Liver (tissue), 3 donors: Measurements from ENCODE around the gene GATA1.

Experiments used
- ATF3 ChIP-seq: IDR thresholded peaks from 2 replicates; pipeline ENCODE4 v1.6.1; 2016; ENCODE audit warnings: antibody characterized with exemption
- CTCF ChIP-seq: fragments of 150-350 bp; IDR thresholded peaks from 2 replicates; pipeline ENCODE4 v1.5.1; 2017; ENCODE audit warnings: improper control_type of control experiment, low read depth, low read length; ENCODE audit not compliant: missing input control
- FOXA1 ChIP-seq: IDR thresholded peaks from 2 replicates; pipeline ENCODE4 v1.6.1; 2016; ENCODE audit warnings: antibody characterized with exemption
- GABPA ChIP-seq, 2 donors: IDR thresholded peaks in 1 of 2; conservative IDR thresholded peaks in 1 of 2; 2 replicates each; pipeline ENCODE4 v1.6.1; 2016; ENCODE audit warnings: antibody characterized with exemption in 2 of 2, mild to moderate bottlenecking in 1 of 2, moderate library complexity in 1 of 2
- HNF4A ChIP-seq, 2 donors: conservative IDR thresholded peaks; 2 replicates each; pipeline ENCODE4 v1.6.1; 2016; ENCODE audit warnings: antibody characterized with exemption in 2 of 2, mild to moderate bottlenecking in 2 of 2
- JUND ChIP-seq, 2 donors: IDR thresholded peaks; 2 replicates each; pipeline ENCODE4 v1.6.1; 2016; ENCODE audit warnings: antibody characterized with exemption in 2 of 2
- NR2F2 ChIP-seq: IDR thresholded peaks from 2 replicates; pipeline ENCODE4 v1.6.1; 2016; ENCODE audit warnings: antibody characterized with exemption
- RAD21 ChIP-seq, 2 donors: IDR thresholded peaks; 2 replicates each; pipeline ENCODE4 v1.6.1; 2016; ENCODE audit warnings: antibody characterized with exemption in 2 of 2, mild to moderate bottlenecking in 2 of 2
- TAF1 ChIP-seq: conservative IDR thresholded peaks from 2 replicates; pipeline ENCODE4 v1.6.1; 2016; ENCODE audit warnings: antibody characterized with exemption, mild to moderate bottlenecking
- TF ChIP-seq, protein P1 (sequence below): IDR thresholded peaks from 2 replicates; pipeline ENCODE4 v1.6.1; 2016; ENCODE audit warnings: antibody characterized with exemption, mild to moderate bottlenecking
- donor health status: healthy.
- donor health status: healthy.

GRCh38 chrX:48741834-48742233 lies 44.6 kb upstream of the GATA1 start:
- TF ChIP-seq TAF1 (no peak), CTCF (no peak), JUND (IDR thresholded peaks at IDR 0.05) (no peak), RAD21 (IDR thresholded peaks at IDR 0.05) (no peak), HNF4A (conservative IDR thresholded peaks at IDR 0.05) (no peak), ATF3 (no peak), NR2F2 (no peak), FOXA1 (no peak), GABPA (IDR thresholded peaks at IDR 0.05 in 1 of 2, conservative IDR thresholded peaks at IDR 0.05 in 1 of 2) (no peak)
- TF ChIP-seq, protein P1, sequence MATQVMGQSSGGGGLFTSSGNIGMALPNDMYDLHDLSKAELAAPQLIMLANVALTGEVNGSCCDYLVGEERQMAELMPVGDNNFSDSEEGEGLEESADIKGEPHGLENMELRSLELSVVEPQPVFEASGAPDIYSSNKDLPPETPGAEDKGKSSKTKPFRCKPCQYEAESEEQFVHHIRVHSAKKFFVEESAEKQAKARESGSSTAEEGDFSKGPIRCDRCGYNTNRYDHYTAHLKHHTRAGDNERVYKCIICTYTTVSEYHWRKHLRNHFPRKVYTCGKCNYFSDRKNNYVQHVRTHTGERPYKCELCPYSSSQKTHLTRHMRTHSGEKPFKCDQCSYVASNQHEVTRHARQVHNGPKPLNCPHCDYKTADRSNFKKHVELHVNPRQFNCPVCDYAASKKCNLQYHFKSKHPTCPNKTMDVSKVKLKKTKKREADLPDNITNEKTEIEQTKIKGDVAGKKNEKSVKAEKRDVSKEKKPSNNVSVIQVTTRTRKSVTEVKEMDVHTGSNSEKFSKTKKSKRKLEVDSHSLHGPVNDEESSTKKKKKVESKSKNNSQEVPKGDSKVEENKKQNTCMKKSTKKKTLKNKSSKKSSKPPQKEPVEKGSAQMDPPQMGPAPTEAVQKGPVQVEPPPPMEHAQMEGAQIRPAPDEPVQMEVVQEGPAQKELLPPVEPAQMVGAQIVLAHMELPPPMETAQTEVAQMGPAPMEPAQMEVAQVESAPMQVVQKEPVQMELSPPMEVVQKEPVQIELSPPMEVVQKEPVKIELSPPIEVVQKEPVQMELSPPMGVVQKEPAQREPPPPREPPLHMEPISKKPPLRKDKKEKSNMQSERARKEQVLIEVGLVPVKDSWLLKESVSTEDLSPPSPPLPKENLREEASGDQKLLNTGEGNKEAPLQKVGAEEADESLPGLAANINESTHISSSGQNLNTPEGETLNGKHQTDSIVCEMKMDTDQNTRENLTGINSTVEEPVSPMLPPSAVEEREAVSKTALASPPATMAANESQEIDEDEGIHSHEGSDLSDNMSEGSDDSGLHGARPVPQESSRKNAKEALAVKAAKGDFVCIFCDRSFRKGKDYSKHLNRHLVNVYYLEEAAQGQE, result no peak
